ENCODE measurements around the gene SLC39A5.

Gene SLC39A5

GRCh38 chr12:56216461-56216860 lies 13.4 kb upstream of the SLC39A5 start:
- no peak for DNase-seq (ENCODE audit: low read depth)

DNA sequence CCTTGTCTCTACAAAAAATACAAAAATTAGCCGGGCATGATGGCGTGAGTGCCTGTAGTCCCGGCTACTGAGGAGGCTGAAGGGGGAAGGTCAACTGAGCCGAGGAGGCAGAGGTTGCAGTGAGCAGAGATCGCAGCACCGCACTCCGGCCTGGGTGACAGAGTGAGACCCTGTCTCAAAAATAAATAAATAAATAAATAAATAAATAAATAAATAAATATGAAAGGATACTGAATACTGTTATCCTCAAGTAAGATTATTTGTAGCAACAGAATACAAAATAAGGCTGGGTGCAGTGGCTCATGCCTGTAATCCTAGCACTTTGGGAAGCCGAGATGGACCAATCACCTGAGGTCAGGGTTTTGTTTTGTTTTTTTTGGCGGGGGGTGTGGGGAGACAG lies 10.0 kb upstream of the SLC39A5 start:
- no peak for DNase-seq (ENCODE audit: low read depth)

DNA sequence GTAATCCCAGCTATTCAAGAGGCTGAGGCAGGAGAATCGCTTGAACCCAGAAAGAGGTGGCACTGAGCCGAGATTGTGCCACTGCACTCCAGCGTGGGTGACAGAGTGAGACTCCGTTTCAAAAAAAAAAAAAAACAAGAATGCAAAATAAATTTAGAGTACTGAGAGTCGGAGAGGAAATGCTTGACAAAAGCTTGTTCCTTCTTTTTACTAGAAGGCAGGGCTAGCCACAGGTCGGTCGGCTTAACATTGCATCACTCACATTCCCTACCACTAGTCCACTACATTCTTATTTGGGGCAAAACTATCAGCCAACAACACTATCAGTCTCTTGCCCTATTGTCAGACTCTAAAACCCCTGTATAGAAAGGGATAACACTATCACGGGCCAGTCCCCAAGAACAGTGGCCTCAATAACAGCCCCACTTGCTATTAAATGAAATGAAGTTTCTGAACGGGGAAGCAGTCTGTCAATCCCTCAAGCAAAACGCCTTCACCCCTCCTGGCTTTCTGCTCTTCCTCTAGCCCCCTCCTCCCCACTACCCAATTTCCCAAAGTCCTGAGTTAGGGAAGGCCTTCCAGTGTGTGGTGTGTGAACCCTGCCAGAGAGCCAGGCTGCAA lies 9.1 kb upstream of the SLC39A5 start:
- DNase-seq (ENCODE audit: low read depth) = no peak

GRCh38 chr12:56221232-56221756 lies 8.6 kb upstream of the SLC39A5 start:
- DNase-seq (ENCODE audit: low read depth) = no peak

GRCh38 chr12:56221757-56222530 lies 7.9 kb upstream of the SLC39A5 start, which contains the start of gene RNF41:
Gene RNF41 (minus strand): TSS chr12:56221922. CDS start chr12:56214047, 7,875 bp downstream.
- DNase-seq (ENCODE audit: low read depth) = peak; percentile 86

- no peak for DNase-seq (ENCODE audit: low read depth)
Measured at GRCh38 chr12:56222531-56222895, 7.3 kb upstream of the SLC39A5 start.

DNA sequence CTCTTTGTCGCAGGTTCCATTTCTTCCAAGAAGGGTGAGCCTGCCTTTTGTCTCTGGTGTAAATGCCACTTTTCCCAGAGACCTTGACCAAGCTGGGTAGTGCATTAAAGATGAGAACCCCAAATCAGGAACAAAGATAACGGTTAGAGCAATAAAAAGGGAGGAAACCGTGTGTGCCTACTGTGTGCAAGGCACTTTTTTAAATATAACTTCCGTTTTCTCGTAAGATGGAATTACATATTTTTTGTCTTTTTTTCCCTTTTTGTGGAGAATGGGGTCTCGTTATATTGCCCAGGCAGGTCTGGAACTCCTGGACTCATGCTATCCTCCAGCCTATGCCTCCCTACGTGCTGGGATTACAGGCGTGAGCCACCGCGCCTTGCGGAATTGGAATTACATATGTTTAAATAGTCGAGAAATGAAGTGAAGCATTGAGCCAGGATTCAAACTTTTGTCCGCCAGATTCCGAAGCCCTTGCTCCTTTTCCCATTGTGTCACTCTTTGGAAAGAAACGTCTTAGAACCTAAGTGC lies 6.2 kb upstream of the SLC39A5 start:
- DNase-seq (ENCODE audit: low read depth) = no peak

DNA sequence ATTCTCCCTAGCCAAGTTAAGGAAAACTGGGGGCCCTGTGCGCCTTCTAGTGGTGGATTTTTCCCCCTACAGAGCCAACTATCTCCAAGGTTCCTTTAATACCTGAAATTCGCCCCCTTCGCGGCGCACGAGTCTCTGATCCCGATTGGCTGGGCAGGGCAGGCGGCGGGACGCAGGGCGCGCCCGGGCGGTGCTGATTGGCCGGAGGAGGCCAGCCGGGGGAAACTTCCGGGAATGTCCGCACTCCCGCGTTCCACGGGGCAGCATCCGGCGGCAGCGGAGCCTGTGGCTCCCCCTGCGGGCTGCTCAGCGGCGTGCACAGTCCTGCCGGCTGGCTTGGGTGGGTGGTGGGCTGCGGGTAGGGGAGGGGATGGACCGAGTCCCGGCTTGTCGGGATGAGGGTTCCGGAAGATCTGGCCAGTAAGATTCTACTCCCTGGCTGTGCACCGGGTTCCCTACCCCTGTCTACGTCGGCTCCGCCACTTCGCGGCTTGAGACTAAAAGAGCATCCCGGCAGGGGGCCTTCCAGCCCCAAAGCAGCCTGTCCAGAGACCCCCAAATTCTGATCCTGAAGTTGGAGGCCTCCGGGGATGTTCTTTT lies 5.6 kb upstream of the SLC39A5 start, which contains the start of gene NABP2:
NABP2 (plus strand) TSS at position 241 of the 600 bp plus-strand sequence. CDS start 515 bp downstream, outside the sequence.
- peak; percentile 85 for DNase-seq (ENCODE audit: low read depth)

- no peak for DNase-seq (ENCODE audit: low read depth)
Measured at GRCh38 chr12:56224954-56225353, 4.9 kb upstream of the SLC39A5 start.

DNA sequence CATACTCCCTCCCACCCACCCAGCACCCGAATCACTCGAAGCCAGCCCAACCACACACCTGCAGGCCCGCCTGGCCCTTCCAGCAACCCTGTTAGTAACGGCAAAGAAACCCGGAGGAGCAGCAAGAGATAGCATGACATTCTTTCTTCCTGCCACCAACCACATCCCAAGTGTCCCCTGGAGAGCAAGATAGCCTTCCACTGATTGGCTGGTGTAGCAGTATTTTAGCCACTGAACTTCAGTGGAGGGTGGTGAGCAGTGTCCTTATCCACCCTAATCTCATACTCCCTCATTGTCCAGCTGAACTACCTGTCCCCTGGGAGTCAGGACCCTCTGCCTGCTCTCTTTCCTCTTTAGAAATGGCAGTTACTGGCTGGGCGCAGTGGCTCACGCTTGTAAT lies 769 bp upstream of the SLC39A5 start:
- DNase-seq (ENCODE audit: low read depth) = no peak

- DNase-seq (ENCODE audit: low read depth) = no peak
Measured at GRCh38 chr12:56230432-56231183, 757 bp downstream of the SLC39A5 start.

DNA sequence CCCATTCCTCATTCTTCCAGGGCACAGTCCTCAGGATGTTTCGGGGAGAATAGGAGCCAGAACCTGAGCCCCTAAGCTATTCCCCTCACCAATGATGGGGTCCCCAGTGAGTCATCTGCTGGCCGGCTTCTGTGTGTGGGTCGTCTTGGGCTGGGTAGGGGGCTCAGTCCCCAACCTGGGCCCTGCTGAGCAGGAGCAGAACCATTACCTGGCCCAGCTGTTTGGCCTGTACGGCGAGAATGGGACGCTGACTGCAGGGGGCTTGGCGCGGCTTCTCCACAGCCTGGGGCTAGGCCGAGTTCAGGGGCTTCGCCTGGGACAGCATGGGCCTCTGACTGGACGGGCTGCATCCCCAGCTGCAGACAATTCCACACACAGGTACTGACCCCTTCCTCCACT lies 1.3 kb downstream of the SLC39A5 start:
- no peak for DNase-seq (ENCODE audit: low read depth)

DNA sequence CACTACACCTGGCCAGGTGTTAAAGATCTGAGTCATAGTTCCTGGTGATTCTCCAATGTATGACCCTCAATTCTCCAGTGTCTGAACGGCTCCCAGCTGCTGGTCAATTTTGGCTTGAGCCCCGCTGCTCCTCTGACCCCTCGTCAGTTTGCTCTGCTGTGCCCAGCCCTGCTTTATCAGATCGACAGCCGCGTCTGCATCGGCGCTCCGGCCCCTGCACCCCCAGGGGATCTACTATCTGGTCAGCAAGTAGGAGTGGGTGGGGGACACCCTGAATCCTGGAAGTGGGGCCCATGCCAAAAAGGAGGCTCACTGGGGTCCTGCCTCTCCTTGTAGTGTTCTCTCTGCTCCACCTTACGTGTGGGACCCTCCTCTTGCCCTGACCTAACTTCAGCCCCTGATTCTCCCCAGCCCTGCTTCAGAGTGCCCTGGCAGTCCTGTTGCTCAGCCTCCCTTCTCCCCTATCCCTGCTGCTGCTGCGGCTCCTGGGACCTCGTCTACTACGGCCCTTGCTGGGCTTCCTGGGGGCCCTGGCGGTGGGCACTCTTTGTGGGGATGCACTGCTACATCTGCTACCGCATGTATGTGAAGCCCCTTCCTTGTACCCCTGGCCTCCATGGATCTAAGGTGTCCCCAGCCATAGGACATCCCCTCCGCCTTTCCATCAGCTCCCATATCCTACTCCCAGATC lies 5.0 kb downstream of the SLC39A5 start:
- DNase-seq (ENCODE audit: low read depth) = no peak

GRCh38 chr12:56236091-56236490 lies 6.2 kb downstream of the SLC39A5 start:
- no peak for DNase-seq (ENCODE audit: low read depth)

GRCh38 chr12:56236985-56237384 lies 7.1 kb downstream of the SLC39A5 start:
- DNase-seq (ENCODE audit: low read depth) = no peak

GRCh38 chr12:56237552-56237951 lies 7.7 kb downstream of the SLC39A5 start:
- DNase-seq (ENCODE audit: low read depth) = no peak

DNA sequence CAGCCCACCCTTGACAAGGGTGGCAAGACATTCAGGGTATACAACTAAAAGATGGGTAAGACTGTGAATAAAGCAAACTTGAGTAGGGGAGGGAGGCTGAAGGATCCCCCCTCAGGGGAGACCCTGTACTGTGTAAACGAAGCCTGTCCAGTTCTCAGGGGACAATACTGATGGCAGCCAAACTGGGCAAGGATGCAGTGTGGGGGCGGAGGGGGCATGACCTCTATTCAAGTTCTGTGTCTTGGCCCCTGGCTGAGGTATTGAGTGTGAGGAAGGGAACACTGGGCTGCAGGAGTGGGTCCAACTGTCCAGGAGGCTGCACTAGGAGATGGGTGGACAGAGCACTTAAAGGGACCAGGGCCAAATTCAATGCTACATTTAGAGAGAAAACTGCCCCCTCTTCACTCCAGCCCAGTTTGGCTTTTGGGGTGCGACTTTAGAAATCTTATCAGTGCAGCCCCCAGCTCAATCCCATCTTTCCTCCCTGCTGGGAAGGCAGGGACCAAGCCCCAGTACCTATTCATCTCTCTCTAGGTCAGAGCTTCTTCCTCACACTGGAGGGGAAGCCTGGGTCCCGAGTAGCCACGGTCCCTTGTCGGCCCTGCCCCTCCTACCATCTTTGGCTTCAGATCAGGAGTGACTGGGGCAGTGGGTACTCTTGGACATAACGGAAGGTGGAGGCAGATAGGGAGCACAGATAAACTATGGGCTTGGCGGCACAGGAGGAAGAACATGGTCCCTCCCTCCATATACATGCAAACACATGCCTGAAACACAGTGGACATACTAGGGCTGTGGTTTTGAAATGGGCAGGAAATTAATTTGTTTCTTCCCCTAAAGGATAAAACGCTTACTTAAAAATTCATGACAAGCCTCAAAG lies 11.8 kb downstream of the SLC39A5 start:
- no peak for DNase-seq (ENCODE audit: low read depth)

DNA sequence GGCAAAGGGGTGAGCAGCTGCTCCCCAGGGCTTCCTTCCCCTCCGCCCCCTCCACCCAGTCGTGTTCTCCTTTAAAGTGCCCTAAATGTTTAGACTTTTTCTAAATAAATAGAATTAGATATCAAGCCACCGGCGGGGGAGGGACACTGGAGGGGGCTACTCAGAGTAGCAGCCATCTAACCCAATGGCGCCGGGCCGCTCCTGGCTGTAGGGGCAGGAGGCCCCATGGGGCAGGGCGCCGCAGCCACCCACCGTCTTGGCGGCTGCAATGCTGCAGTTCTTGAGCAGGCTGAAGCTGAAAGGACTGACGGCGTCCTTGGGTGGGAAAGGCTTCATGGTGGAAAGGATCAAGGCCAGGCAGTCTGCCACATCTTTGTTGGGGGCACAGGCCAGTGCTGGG lies 13.1 kb downstream of the SLC39A5 start:
- DNase-seq (ENCODE audit: low read depth) = no peak

GRCh38 chr12:56243731-56244181 lies 13.9 kb downstream of the SLC39A5 start:
- no peak for DNase-seq (ENCODE audit: low read depth)

DNA sequence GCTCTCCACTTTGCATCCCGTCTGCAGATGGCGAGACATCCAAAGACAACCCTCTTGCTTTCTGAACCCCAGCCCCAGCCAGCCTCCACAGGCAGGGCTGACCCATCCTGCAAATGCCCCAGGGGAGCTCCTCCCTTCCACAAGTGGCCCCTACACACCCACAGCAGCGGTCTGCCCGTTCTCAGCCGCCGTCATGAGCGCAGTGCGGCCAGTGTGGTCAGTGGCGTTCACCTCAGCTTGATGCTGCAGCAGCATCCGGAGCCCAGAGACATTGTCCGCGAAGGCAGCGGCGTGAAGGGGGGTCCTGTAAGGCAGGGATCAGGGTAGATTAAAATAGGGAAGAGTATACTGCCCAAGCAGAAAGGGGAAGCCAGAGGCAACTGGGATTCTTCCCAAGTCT lies 14.6 kb downstream of the SLC39A5 start:
- no peak for DNase-seq (ENCODE audit: low read depth)

Measured in stimulated activated CD4-positive, alpha-beta T cell treated with anti-CD3 and anti-CD28 coated beads, Interleukin-2, amount 100 ng/mL, for 4 hours (primary cell).